ENCODE measurements around the gene DYSF.

The DYSF gene

GRCh38 chr2:71700041-71700657, 246.8 kb downstream of the DYSF start:
- no peak for DNase-seq

- DNase-seq = no peak
Observed at GRCh38 chr2:71700658-71701397, 247.5 kb downstream of the DYSF start.

- no peak for DNase-seq
Observed at GRCh38 chr2:71702071-71702970, 249.0 kb downstream of the DYSF start.

- DNase-seq = no peak
Observed at GRCh38 chr2:71702971-71703898, 249.9 kb downstream of the DYSF start.

- DNase-seq = no peak
Observed at GRCh38 chr2:71704131-71704561, 250.8 kb downstream of the DYSF start.

GRCh38 chr2:71704688-71705087, 251.3 kb downstream of the DYSF start:
- no peak for DNase-seq

GRCh38 chr2:71705171-71705960, 252.0 kb downstream of the DYSF start:
- DNase-seq = no peak

GRCh38 chr2:71706121-71706520, 252.8 kb downstream of the DYSF start:
- DNase-seq = no peak

- DNase-seq = no peak
Observed at GRCh38 chr2:71706836-71707235, 253.5 kb downstream of the DYSF start.

- no peak for DNase-seq
Observed at GRCh38 chr2:71710367-71711132, 257.2 kb downstream of the DYSF start.

GRCh38 chr2:71711133-71711855, 257.9 kb downstream of the DYSF start:
- DNase-seq = no peak

GRCh38 chr2:71712158-71712818, 258.9 kb downstream of the DYSF start:
- no peak for DNase-seq

- no peak for DNase-seq
Observed at GRCh38 chr2:71713581-71714580, 260.5 kb downstream of the DYSF start.

- DNase-seq = no peak
Observed at GRCh38 chr2:71714601-71715240, 261.4 kb downstream of the DYSF start.

GRCh38 chr2:71715241-71715750, 261.9 kb downstream of the DYSF start:
- no peak for DNase-seq

GRCh38 chr2:71715951-71716696, 262.8 kb downstream of the DYSF start:
- no peak for DNase-seq

Measured in stimulated activated naive CD4-positive, alpha-beta T cell (primary cell).